A204.1 (cell line): Measurements from ENCODE around the gene SFTPA2.
"Not testable (repeated sequence)": the region's sequence is repeated elsewhere in the genome, so short reads cannot be mapped to it uniquely, and the experiment has no call there.

ENCODE experiments used
- FAIRE-seq: peaks from 2 replicates; lab custom pipeline; 2012; peaks lifted over from hg19 to GRCh38; lab: Jason Lieb, UNC

The SFTPA2 gene

DNA sequence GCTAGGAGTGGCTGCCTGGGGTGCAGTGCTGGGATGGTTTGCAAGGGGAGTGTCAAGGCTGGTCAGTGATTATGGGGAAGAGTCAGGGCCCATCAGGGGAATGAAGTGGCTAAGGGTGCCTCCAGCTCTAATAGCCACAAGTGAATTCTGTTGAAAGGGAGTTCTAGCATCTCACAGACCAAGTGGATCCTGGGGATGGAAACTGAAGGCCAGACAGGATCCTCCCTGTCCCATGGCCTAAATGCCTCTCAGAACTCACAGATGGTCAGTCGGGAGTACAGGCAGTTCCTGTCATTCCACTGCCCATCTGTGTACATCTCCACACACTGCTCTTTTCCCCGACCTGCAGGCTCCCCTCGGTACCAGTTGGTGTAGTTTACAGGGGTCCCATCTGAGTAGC is 3.2 kb downstream of the SFTPA2 start:
- not testable (repeated sequence) for FAIRE-seq

DNA sequence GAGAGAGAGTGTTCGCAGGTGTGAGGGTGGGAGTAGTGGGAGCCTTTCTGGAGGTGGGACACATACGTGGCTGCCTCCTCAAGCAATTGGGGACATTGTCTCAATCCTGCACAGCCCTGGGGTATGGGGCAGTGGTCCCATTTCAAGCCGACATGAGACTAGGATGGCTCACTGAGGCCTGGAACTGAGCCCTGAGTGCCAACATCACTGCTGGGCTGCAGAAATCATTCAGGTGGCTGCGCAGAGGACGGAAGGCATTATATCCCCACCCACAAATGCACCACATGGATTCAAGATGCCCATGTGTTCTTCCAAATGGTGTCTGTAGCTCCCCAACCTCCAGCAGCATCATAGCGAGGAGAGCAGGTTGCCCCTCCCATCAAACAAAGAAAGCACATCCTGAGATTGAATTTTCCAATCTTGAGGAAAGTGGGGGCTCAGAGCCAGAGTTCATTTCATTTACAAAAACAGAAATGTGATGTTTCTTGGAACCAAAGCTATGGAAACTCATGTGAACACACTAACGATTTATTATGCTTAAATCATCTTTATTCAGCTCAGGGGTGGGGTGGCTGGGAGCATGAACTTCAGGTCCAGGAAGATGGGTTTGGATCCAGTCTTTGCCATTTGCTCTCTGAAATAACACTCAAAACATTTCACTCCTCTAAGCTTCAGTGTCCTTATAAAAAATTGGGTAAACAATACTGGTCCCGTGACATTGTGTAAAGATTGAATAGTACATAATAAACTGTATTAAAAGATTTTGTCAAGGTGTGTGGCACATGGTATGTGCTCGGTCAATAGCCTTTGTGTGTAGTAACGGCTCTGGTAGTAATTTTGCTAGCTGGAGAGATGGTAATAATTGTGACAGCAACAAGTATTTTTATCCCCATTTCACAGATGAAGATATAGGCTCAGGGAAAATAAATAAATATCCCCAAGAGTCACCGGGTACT is 4.6 kb downstream of the SFTPA2 start:
- no peak for FAIRE-seq

DNA sequence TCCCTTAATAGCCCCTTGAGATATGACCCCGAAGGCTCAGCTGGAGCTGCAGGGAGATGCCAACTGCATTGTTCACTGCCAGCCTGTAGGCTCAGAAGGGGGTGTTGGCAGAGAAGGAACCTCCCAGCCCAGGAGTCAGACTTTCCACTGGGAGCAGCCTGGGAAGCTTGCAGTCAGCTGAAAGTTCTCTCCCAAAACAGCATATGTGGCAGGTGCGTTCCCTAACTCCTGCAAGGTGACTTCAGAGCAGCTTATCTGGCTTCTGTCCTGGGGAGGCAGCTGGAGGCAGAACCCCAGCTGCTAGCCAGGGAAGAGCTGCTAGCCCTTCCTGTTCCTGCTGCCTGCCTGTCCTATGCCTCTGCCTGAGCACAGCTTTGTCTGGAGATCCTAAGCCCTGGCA is 8.1 kb downstream of the SFTPA2 start:
- no peak for FAIRE-seq

DNA sequence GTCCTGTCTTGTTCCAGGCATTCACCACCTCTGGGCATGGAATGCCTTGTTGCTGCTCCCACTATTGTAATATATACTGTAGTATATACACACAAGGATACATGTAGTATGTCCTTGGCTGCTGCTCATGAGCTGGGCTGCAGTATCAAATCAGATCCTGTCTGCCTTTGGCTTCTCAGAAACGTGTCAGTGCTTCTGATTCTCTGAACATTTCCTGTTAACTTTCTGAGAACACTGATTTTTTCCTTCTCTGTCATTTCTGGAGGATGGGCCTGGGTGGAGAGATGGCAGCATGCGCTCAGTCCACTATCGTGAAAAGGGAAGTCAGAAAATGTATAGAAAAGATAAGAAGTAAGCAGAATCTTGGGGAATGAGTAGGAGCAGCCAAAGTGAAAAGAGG is 12.2 kb downstream of the SFTPA2 start:
- no peak for FAIRE-seq

DNA sequence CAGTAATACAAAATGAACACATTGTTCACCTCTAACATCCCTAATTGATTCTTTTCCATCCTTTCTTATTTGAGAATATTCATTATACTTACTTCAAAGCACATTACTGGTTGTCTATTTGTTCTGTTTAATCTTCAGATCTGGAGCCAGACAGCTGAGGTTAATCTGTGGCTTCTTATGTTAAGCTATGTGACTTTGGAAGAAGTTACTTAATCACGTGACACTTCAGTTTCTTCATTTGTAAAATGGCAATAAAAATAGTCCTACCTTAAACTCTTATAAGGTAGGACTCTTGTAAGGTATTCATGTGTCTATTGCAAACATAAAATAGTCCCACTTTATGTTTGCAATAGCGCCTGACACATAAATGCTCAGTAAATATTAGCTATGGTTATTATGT is 13.1 kb downstream of the SFTPA2 start:
- not testable (repeated sequence) for FAIRE-seq

DNA sequence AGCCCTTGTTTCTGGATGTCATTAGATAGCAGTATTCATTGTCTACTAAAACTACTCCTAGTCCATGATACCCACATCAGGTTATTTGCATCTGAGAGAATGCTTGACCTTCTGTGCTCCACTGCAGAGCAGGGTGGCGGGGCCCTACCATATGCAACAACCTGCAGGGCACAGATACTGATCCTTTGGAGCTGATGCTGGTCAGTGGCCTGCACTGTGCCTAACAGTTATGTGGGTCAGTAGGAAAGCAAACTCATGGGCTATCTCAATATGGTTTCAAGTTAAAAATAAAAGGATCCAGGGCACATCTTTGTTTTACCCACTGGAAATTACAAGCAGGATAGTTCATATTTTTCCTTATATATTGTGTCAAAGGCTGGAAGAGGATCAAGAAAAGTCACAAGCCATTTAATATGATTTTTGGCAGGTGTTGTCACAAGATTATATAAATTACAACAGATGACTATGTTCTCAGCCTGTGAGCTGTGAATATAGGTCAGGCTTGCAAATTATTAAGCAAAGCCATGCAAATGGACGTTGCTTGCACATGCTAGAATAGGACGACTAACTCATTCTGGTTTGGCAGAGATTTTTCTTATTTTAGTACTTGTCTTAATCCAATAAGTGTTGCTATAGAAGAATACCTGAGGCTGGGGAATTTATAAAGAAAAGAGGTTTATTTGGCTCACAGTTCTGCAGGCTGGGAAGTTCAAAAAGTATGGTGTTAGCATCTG is 15.1 kb downstream of the SFTPA2 start:
- FAIRE-seq: not testable (repeated sequence)

DNA sequence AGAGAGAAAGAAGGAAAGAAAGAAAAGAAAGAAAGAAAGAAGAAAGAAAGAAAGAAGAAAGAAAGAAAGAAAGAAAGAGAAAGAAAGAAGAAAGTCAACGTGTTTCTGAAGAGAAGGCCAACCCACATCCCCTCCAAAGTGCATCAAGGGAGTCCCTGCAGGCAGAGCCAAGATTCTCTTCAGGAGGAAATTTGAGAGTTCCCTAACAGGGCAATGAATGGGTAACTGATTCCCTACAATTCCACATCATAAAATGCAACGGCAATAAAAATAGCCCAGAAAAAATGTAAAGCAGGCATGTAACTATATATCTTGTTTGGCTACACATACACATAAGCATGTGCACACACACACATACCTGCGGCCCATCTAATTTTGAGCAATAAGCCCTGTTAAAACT is 15.8 kb downstream of the SFTPA2 start:
- not testable (repeated sequence) for FAIRE-seq

DNA sequence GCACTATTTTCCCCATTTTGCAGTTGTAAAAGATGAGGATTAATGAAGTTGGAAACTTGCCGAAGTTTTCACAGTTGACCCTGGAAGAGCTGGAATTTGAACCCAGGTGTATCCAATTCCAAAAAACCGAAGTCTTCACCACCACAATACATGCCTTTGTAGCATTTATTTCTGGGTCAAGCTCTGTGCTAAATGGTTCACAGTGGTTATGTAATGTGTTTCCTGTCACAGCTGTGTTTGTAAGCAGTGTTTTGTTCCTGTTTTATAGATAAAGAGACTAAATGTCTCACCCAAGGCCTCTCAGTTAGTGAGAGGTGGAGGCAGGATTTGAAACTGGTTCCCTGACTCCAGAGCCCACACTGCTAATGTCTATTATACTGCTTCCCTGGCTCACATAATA is 17.6 kb downstream of the SFTPA2 start:
- no peak for FAIRE-seq

DNA sequence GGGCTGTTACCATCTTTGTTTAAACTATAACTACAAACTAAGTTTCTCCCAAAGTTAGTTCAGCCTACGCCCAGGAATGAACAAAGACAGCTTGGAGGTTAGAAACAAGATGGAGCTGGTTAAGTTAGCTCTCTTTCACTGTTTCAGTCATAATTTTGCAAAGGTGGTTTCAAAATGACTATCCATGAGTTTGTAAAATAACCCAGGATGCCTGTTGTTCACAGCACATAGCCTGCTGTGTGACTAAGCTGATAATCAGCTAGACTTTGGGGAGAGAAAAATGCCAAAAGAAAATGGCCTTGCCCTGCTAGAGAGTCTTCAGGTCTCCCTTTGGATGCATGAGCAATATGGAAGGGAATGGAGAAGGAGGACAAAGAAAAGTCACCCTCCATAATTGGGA is 19.3 kb downstream of the SFTPA2 start:
- FAIRE-seq: not testable (repeated sequence)

DNA sequence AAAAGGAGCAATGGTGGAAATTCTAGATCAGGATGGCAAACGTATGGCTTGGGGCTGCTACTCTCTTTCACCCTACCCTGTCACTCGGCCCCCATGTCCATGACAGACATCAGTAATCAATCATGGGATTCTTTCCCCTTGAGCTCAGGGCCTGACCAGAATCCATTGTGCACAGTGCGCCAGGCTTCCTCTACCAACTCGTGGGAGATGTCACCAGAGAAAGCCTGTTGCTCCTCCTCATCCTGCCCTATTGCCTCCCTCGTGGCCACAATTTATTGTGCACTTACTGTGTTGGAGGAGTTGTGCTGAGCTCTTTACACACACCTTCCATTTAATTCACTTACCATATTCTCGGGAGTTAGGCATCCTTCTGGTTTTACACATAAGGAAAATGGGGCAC is 21.9 kb downstream of the SFTPA2 start:
- not testable (repeated sequence) for FAIRE-seq

DNA sequence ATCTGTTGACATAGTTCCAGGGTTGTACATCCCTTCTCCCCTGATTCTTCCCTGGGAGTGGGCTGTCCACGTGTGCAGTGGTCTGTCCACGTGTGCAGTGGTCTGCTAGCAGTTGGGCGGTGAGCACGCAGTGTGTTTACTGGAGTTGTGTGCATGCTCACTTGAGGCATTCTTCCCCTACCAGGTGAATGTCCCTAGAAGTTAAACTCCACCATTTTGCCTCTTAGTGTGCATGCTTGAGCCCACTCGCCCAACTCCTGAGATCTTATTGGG is 26.4 kb downstream of the SFTPA2 start:
- FAIRE-seq: not testable (repeated sequence)

DNA sequence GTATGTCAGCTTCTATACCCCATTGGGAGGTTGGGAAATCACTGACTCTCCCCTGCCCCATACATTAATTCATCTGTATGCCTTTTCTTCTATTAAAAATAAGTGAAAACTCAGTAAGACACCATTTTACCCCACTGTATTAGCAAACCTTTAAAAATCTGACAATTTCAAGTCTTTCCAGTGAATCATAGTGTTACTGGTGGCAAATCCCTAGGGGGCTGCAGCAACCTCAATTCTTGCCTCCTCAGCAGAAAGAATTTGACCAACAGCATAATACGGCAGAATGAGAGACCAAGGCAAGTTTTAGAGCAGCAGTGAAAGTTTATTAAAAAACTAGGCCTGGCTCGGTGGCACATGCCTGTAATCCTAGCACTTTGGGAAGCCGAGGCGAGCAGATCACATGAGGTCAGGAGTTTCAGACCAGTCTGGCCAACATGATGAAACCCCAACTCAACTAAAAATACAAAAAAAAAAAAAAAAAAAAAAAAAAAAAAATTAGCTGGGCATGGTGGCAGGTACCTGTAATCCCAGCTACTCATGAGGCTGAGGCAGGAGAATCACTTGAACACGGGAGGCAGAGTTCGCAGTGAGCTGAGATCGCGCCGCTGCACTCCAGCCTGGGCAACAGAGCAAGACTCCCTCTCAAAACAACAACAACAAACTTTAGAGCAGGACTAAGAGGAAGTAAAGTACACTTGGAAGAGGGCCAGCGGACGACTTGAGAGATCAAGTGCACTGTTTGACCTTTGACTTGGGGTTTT is 26.9 kb downstream of the SFTPA2 start:
- not testable (repeated sequence) for FAIRE-seq

DNA sequence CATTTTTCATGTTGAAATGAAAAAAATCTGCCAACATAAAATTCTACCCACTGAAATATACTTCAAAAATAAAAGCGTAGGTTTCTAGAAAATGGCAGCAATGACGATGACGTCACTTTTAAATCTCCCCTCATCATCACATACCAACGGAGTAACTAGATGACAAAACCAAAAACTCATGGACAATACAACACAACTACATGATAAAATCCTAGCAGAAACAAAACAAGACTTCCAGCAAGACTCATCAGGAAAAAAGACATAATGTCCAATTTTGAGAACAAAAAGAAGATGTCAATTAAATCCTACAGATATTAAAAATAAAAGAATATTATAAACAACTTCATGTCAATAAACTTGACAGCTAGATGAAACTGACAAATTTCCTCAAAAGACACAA is 31.9 kb downstream of the SFTPA2 start:
- not testable (repeated sequence) for FAIRE-seq

DNA sequence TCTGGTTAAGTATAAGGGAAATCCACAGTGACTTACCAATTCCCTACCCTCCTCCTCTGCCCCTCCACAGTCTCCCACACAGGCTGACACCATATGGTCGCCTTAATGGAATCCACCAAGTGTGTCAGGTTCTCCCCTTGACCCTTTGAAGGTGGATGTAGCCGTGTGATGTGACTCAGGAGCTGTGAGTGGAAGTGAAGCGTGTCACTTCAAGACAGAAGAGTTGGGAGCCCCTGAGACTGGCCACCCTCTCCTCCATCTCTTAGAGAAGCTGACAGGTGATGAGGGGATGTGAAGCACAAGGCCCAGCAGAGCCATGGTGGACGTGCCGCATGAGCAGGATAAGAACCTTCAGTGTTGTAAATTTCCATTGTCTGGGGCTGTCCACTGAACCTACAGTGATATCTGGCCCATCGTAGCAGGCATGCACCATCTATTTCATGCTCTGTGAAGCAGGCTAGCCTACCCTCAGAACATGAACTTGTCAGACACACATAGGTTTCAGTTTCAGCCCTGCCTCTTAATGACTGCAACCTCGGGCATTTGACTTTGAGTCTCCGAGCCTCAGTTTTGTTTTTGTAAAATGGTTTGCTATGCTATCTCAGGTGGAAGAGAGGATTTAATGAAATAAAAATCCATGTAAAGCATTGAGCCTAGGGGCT is 35.0 kb downstream of the SFTPA2 start:
- not testable (repeated sequence) for FAIRE-seq

DNA sequence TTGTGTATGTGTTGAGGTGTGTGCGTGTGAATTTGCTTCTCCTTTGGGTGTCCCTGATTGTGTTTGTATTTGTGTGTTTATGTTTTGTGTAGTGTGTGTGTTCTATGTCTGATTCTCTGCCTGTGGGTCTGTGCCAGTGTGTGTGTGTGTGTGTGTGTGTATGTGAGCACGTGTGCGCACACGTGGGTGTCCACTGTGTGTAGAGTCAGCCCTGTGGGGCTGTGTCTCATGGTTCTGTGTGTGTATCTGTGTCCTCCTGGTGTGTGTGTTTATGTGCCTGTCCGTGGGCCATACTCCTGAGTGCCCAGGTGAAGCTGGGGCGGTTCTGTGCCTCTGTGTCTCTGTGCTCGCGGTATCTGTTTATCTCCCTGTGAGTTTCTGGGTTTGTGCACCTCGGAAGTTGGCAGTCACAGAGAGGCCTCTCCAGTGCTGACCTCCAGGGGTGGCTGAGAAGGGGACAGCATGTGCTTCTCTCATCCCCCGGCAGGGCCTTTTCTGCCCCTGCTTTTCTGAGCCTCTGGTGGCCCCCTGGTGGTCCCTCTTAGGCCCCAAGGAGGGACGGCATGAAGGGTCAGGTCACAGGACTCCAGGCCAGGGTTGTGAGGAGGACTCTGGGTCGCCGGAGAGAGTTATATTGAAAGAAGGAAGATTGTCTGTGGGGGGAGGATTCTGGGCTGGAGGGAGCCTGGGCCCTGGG is 36.9 kb downstream of the SFTPA2 start:
- FAIRE-seq: not testable (repeated sequence)

DNA sequence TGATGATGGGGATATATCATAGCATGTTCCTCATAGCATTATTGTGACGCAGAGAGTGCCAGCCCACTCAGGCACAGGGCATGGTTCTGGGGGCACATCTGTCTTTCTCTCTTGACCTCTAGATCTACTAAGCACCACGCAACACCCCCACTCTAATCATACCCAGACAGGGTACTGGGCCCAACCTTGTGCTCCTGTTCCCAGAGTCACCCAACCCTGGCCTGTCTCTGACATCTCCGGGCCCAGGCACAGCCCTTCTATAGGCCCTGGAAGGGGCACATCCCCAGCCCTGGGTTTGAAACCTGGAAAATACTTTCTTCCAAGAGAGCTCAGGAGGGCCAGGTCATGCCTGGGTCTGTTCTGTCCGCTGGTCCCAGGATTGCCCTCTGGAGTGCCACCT is 37.7 kb downstream of the SFTPA2 start:
- FAIRE-seq: not testable (repeated sequence)

DNA sequence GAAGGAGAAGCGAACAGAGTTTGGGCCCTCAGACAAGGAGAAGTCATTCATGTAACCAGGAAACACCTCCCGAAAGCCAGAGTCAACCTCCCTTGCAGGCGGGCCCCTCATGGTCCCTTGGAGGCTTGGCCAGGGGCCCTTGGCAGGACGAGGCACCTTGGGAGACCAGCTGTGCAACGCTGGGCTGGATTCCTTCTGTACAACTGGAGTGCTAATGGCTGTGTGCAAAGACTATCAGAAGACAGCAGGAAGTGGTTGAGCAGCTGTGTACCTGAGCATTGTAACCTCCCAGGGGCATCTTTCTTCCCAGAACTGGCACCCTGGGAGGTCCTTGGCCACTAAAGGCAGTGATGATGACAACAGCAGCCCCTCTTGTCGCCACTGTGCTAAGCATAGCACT is 38.5 kb downstream of the SFTPA2 start:
- not testable (repeated sequence) for FAIRE-seq

DNA sequence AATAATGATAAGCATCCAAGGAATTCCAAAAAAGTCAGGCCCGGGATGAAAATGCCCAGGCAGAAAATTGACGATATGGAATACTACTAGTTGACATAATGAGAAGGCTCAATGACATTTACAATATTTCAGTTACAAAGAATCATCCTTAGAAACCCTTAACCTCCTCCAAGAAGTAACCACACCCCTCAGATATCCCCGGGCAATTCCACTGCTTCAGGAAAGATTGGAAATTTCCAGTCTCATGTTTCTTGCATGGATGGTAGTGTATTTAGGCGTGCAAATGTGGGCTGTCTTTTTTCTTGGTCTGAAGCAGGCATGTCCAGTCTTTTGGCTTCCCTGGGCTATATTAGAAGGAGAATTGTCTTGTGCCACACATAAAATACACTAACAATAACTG is 42.6 kb downstream of the SFTPA2 start:
- FAIRE-seq: not testable (repeated sequence)

DNA sequence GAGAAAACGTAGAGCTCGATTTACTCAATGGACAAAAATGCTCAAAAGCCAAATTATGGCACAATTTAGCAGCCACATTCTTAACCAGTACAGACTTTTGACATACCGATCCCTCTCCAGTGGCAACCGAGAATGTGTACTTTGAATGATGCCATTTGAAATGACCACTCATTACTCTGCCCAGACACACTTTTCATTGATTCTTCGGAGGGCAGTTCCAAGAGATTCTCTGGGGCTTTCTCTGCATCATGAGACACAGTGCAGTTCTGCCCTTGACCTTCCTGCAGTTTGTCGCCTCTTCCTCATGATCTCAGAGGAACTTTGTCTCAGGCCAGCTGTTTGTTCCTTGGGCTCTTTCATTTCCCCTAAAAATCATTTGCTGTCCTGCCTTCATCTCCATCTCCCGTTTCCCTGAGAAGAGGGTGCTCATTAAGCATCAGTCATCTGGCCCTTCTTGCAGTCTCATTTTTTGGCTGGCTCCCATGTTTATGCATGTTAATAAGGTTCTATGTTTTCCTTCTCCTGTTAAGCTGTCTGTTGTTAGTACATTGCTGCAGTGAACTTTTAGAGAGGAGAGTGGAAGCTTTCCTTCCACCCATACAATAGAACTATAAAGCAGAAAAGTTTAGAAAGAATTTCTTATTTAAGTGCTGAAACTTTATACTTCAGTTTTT is 43.5 kb downstream of the SFTPA2 start:
- FAIRE-seq: not testable (repeated sequence)

DNA sequence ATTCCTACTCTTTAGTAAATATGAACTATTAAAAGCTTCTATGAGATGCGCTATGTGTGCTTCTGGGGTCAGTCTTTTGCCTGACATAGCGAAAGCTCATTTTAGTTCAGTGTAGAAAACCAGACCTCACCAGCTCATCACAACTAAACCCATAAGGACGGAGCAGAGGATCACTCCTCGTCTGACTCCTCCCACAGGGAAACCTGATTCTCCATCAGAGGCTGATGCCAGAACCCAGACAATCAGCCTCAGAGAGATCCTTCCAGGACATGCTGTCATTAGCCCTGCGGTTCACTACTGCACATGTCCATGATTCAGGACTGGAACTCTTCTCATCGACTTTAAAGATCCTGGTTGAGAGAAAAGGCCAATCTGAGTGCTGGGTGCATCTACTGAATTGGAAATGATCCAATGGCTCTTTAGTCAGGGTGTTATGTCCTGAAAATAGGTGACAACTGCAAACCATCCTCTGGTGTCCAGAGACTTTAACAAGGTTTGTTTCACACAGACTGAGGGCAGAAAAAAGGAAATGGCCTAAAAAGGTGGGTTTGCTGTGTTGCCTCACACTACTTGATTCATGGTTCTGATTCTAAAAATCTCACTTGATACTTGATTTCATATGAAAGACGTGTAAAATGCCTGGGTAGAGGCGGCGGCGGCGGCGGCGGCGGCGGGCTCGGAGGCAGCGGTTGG is 48.2 kb downstream of the SFTPA2 start, which contains the start of gene EIF5AL1:
Gene EIF5AL1 (plus strand): TSS at position 643 of the 693 bp plus-strand sequence. CDS start 117 bp downstream, outside the sequence.
- FAIRE-seq: not testable (repeated sequence)
